CD4-positive, alpha-beta T cell treated with Interferon alpha-2 for 1 hour (primary cell): Measurements from ENCODE around the gene MTOR.
"Not testable (repeated sequence)": the region's sequence is repeated elsewhere in the genome, so short reads cannot be mapped to it uniquely, and the experiment has no call there.

Experiments
- DNase-seq, 2 donors: peaks; one replicate each; pipeline ENCODE4 v3.0.0-alpha.2; 2020 to 2022

MTOR gene

DNA sequence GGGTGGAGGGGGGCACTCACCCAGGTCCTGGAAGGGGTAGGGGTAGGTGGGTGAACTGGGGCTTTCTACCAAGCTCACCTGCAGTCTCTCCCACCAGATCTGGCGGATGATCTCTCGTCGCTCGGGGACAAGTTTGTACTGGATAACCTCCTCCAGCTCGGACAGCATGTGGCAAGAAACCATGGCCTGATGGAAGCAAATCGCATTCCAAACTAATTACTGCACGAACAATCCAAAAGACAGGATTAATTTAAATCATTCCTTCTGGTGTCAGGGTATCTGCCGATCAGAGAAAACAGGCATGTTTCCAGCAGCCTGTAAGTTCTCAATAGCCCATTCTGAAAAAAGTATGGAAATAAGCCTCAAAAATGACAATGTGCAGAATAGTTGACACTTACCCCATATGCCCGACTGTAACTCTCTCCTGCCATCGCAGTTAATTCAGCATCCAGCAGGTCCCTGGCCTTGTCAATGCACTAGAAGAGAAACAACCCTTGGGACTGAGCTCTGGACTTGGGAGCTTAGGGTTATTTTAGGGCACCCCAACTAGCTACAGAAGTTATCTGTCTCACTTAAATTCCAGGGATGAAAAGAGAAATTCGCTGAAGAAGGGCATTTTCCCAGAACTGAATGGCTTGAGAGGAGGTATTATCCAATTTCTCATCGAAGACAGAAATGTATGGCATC, 117.6 kb downstream of the MTOR start:
- no peak for DNase-seq

DNA sequence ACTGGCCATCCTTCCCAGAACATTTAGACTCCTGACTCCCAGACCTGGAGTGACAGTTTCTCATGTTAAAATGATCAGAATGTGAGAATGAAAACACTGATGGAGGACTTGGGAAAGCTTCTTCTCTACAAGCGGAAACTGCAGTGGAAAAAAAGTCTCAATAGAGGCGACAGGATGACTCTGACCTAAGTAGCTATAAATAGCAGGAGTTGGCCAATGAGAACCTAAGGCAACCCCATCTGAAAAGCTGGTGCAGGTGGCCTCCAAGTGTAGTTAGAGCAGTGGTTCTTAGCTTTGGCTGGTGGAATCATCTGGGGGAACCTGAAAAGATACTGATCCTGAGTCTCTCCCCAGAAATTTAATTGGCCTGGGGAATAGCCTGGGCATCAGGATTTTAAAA, 118.4 kb downstream of the MTOR start:
- no peak for DNase-seq

DNA sequence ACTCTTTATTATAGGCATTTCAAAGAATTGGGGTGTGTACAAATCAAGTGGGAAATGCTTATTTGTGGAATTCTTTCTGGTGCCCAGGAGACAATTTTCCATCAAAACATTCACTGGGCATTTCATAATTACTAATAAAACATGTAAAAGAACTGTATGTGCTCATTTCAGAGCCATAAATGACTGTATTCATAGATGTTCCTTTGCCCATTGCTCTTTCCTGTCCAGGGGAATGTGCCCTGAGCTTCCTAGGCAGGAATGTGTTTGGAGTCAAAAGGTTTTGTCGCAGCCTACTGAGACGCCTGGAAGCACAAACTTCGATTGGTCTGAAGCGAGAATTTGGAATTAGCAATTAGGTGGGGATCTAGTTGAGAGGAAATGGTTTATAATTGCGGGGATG, 119.0 kb downstream of the MTOR start:
- DNase-seq = no peak

DNA sequence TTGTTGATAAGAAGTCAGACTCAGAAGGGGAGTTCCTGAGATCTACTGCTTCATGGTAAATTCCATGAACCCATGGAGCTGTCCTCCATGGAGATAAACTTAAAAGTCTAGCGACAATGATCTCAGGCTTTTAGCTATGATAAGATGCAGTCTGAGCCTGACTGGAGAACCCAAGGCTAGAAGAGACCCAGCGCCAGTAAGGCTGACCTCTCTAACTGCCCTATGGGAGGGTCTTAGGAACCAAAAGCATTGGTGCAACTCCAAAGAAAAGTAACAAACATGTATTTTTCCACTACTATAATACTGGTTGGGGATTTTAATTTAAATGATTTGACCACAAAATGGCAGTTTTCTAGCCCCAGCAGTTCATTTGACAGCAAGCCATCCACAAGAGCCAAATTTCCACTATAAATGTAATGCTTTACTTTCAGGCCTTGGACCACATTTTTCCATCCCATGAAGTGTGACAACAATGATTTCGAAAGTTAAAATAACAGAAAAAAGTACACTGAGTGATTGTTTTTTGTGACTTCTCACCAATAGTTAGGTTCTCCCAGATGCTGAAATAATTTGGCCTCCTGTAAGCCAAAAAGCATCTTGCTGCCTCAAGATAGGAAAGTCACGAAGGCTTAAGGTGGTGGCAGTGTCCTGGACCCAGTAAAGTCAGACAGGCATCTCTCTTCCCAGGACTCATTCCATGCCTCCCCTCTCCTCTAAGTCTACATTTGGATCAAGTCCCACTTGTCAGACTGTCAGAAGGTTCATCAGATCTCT, 119.5 kb downstream of the MTOR start:
- DNase-seq = no peak

DNA sequence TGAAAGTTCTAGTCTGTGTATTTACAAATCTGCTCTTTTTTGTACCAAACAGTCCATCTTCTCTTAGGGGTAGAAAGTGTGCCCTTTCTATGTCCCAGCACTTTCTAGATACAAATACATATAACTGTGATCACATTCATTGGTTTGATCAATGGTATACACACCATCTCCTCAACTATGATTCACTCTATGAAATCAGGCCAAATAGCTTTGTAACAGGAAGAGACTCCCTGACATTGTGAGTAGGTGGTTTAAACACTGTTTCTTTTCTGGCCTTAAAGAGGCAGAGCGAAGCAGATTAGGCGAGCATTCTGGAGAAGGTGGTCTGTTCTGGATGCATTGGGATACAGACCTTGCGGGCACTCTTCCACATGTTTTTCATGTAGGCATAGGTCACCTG, 123.4 kb downstream of the MTOR start:
- no peak for DNase-seq

DNA sequence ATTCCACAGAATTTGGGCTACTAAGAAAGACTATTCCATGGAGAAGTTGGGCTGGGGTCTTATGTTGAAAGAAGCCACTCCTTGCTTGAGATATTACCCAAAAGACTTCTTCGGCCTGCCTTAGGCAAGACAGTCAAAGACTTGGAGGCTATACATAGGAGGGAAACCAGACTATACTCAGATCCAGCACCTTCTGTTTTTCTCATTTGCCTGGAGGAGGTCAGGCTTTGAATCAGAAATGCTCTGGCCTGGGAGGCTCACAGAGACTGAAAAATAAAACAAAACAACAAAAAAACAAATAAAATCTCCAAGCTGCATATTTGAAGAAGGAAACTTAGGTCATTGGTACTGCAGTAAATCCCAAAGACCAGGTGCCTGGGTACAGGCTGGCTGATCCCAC, 124.3 kb downstream of the MTOR start:
- DNase-seq = no peak

DNA sequence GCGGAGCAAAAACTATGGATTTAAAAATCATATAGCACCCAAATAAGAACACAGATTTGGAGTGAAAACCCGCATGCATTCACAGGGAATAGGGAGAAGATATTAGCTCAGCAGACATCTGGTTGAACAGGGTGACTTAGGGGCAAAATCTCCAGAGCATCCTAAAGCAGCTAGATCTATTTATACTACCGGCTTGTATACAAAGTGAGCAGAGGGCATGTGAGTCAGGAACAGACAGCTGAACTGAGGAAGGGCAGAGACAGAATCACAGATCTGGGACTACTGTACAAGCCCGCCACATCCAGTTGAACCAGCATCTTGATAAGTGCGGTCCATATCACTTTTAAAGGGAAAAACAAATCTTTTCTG, 127.5 kb downstream of the MTOR start:
- no peak for DNase-seq

DNA sequence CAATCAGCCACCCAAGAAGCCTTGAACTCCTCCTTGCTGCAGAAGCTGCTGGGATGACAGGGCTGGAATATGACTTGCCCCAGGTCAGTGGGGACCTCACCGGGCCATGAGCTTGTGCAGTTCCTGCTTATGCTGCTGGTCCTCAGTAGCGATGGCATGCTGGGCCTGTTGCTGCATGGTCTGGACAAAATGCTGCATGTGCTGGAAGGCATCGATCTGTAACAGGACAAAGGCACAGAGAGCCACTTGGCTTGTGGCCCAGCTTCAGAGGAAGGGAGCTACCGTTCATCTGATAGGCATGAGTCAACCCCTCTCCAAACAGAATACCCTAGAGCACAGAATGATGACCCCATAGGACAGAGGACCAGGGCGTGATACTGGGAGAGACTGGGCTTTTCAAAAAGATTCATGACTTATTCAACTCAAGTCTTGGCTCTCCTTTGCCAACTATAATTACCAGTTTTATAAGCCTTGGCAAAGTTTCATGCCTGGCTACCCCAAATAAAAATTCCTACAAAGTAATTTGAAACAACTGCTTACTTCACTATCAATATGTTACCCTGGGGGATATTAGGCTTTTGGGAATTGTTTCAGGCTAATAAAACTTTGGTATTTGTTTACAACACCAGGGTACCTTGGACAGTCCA, 128.0 kb downstream of the MTOR start:
- no peak for DNase-seq

DNA sequence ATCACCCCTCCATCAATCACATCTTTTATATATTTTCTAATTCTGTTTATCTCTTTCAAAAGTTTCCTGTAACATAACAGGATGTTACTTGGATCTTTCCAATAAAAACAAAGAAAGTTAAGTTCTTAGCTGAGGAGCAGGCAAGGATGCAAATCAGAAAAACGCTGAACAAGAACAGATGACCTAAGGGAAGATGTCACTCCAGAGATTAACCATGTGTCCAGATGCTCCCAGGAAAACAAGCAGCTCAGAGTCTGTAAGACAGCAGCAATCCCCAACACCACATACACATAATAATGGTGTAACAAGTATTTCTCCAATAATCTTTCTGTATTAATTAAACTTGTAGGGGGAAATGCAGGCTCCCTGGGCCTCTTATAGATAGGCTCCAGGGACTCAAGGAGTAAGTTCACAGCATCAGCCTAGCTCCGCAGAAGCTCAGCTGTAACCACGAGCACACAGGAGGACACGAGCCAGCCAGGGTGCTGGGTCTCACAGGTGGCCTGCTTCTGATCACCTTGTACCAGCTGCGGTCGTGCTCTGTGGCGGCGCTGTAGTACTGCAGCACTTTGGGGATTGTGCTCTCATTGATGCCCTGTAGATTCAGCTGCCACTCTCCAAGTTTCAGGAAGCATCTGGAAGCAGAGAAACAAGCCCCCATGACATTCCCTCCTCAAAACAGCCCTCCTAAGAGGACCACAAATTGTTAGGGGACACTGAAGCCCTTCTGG, 129.6 kb downstream of the MTOR start:
- no peak for DNase-seq

DNA sequence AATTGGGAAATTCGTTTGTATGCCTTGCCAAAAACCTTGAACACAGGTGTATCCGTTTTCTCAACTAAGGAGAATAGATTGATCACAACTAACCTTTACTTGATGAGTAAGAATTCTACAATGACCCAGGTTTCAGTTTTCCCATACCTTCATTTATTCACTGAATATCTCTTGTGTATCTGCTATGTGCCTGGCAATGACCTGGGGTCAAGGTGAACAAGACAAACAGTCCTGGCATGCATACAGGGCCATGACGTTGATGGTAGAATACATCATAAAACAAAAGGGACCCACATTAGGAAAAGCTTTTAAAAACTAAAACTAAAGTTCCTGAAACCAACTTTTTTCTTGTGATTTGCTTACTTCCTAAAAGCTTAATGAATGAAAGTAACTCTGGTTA, 130.5 kb downstream of the MTOR start:
- no peak for DNase-seq

DNA sequence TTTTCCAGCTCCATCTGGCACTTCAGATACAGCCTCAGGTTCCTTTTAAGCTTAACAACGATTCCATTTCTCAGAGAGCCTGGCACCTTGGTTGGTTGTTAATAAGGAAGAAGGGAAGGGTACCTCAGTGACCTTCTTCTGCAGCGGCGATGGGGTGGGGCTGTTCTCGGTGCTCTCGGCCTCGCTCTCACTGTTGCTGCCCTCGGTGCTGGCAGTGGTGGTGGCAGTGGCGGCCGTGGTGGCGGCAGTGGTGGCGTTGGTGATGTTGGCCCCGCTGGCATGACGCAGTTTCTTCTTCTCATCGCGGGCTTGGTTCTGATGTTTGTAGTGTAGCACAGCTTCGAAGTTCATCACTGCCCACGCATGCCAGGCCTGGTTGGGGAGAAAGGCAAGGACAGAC, 131.9 kb downstream of the MTOR start:
- no peak for DNase-seq

DNA sequence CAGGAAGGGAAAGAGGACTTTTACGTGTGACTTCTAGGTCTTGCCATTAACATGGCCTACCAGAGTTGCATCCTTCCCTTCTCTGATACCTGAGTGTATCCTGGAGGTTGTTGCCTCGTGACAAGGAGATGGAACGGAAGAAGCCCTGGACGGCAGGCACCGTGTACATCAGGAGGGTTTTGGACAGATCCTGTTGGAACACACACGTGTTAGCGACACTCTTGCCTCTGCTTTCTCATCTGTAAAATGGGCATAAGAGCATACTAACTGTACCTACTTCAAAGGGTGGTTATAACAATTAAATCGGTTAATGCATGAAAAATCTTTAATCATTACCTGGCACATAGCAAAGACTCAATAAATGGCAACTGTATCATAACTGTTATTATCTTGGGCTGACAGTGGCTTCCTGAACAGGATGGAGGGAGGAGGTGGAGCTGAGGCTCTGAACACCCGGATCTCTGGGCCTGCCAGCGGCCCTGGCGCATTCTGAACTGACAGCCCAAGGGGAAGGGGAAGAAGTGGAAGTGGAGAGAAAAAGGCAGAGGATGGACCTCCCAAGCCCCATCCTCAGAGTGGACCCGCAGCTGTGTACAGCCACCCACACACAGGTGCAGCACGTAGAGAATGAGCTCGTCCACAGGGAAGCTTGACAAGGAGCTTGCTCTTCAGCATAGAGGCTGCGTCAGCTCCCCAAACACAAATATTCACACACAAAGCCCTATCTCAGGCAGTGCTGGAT, 132.5 kb downstream of the MTOR start:
- no peak for DNase-seq

DNA sequence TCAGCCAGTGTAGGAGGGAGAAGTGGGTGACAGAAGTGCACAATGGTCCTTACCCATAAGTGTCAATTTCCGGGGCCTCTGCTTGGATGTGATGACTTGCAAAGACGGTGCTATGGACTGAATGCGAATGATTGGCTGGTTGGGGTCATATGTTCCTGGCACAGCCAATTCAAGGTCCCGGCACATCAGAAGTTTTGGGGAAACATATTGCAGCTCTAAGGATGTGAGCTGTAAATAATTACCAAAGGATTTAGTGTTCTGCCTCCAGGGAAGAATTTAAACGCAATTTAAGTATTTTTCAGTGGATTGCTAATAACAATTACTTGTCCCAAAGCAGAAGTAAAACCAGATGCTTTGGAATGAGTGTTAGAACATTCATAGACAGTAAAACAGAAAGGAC, 135.8 kb downstream of the MTOR start:
- DNase-seq = no peak

DNA sequence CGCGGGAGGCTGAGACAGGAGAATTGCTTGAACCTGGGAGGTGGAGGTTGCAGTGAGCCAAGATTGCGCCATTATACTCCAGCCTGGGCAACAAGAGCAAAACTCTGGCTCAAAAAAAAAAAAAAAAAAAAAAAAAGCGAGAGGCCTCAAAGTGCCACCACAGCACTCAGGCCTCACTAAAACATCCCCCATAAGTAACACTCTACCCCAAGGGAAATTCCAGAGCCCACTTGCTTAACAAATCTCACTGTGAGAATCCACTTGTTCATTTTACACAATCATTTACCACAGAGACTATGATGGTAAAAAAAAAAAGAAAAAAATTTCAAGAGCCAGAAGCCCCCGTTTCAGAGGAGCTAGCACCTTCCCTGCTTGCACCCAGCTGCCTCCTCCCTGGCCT, 136.4 kb downstream of the MTOR start:
- no peak for DNase-seq

DNA sequence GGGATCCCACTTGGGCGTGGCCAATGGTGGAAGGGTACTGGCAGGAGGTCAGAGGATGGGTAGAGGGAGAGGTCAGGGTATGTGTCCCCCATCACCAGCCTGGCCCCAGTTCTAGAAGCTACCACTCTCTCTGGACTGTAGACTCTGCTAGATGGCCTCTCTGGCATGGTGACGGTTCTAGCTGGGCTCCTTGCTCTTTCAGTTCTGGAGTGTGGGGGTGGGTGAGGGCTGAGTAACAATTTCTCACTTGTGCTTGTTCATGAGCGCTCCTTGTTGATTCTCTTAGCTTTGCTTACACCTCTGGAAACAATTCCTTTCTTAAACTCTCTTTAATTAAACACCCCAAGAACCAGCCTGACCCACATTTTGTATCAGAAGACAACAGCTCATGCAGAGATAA, 137.4 kb downstream of the MTOR start:
- DNase-seq = no peak

DNA sequence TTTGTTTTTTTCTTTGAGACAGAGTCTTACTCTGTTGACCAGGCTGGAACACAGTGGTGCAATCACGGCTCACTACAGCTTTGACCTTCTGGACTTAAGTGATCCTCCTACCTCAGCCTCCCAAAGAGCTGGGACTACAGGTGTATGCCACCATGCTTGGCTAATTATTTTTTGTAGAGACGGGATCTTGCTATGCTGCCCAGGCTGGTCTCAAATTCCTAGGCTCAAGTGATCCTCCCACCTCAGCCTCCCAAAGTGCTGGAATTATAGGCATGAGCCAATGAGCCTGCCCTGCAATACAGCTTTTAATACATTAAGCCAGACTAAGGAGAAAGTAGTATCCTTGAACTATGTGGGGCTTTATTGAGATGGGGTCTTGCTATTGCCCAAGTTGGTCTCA, 146.0 kb downstream of the MTOR start:
- DNase-seq = no peak

DNA sequence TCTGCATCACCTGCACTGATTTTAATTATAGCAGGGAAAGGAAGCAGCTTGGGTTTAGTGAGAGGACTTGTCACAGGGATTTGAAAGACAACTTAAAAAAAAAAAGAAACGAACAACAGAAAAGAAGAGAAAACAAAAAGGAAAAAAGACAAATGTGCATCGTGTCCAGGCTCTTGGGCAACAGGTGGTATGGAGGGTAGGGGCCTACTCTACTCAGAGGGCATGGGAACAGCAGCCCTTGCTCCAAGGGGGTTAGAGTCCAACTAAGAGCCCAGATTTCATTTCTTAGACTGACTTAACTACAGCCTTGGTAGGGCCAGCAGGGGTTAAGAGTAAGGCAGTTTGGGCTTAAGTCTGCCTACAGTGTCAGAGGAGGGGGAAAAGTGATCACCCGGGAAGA, 147.4 kb downstream of the MTOR start:
- no peak for DNase-seq

DNA sequence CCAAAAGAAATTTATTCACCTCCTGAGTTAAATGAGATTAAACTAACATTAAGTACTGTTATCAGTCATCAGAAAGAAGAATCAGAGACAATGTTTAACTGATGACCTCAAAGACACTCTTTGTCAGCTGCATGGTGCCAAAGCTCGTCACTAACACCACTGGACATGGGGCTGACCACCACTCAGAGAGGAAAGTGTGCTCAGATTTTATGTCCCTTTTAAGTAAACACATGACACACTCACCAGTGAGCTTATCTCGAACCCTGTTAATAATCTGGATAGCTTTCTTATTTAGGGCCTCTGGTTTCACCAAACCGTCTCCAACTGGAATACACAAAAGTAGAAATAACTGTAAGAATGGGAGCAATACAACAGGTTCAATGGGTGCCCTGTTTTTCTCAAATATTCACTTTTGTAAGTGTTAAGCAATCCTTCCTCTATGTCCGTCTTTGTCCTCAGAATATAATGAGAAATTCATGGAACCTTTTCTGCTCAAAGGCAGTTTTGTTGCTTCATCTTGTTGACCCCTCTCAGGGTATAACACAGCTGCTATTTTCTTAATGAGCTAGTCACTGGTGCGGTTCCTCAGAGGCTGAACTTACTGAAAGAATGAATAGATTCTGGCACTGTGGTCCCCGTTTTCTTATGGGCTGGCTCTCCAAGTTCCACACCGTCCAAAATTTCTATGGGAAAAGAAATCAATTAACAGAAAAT, 153.1 kb downstream of the MTOR start:
- DNase-seq = no peak

DNA sequence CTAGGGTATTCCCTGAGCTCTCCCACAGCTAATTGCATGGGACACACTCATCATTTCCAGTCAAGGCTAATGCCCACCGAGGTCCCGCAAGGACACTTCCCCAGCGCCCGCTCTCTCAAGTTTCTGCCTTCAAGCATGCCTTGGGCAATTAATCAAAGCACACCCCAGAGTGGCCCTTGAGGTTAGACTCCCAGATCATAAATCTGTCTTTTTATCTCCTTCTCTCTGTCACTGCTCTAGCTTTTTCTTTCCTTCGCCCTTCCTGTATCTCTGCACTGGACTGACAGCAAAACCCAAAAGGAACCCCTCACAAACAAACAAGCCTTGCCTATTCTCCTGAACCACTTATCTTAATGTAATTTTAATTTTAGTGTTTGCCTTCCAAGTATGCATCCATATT, 154.8 kb downstream of the MTOR start:
- no peak for DNase-seq

DNA sequence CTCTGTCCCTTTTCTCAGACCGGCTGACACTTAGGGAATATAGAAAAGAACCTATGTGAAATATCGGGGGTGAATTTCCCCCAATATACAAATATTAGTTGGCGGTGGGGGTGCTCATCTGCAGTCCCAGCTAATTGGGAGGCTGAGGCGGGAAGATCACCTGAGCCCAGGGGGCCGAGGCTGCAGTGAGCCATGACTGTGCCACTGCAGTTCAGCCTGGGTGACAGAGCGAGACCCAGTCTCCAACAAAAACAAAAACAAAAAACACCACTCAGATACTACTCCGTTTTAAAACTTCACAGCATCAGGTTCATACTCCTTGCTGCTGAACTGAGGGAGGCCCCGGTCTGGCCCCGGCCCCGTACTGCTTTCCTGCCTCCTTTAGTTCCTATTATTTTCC, 156.8 kb downstream of the MTOR start:
- DNase-seq = no peak

DNA sequence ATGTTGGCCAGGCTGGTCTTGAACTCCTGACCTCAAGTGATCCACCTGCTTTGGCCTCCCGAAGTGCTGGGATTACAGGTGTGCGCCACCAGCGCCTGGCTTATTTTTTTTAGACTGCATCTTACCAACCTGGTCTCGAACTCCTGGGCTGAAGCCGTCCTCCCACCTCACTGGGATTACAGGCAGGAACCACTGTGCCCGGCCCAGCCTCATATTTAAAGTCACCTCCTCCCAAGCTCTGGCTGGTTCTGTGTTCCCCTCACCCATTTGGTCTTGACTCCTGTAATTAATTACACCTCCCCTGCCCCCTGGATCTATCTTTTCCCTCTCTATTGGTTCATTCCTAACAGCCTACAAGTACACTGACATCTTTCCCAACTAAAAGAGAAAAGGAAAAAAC, 161.0 kb downstream of the MTOR start:
- no peak for DNase-seq

DNA sequence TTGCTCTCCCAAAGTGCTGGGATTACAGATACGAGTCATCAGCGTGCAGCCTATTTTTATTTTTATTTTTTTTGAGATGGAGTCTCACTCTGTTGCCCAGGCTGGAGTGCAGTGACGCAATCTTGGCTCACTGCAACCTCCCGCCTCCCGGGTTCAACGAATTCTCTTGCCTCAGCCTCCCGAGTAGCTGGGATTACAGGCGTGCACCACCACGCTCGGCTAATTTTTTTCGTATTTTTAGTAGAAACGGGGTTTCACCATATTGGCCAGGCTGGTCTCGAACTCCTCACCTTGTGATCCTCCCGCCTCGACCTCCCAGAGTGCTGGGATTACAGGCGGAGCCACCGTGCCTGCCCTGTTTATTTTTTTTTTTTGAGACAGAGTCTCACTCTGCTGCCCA, 161.5 kb downstream of the MTOR start:
- DNase-seq = not testable (repeated sequence)
